ENCODE results near the gene ZNF664.

DNA sequence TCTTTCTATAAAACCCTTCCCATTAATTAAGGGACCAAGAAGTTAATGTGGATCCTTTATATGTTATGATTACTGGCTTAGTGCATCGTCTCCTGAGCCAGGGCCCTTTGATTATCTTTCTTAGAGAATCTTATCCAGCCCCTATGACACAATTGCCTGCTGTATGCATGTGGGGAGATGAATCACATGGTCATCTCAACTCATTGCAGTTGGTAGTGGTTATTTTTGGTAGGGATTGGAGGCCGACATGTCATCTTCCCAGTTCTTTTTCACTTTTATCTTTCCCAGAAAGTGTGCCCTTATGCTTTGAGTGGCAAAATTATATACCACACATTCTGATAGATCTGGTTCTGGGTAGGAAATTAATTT lies 26.0 kb downstream of the ZNF664 start:
- TF ChIP-seq, protein P1, sequence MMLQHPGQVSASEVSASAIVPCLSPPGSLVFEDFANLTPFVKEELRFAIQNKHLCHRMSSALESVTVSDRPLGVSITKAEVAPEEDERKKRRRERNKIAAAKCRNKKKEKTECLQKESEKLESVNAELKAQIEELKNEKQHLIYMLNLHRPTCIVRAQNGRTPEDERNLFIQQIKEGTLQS (IDR thresholded peaks at IDR 0.05; ENCODE audit: insufficient read depth, low read depth, low read length) = no peak
- TF ChIP-seq GABPA (IDR thresholded peaks at IDR 0.05; ENCODE audit: borderline replicate concordance, insufficient read depth, low read length) (no peak), EZH2 (IDR thresholded peaks at IDR 0.05; ENCODE audit: low read depth, low read length, severe bottlenecking) (no peak), JUND (IDR thresholded peaks at IDR 0.05; ENCODE audit: low read length) (no peak), PHF8 (conservative IDR thresholded peaks at IDR 0.05; ENCODE audit: low read depth, low read length) (no peak), CBX8 (IDR thresholded peaks at IDR 0.05; ENCODE audit: borderline replicate concordance, low read depth, low read length) (no peak)
- TF ChIP-seq, protein P2, sequence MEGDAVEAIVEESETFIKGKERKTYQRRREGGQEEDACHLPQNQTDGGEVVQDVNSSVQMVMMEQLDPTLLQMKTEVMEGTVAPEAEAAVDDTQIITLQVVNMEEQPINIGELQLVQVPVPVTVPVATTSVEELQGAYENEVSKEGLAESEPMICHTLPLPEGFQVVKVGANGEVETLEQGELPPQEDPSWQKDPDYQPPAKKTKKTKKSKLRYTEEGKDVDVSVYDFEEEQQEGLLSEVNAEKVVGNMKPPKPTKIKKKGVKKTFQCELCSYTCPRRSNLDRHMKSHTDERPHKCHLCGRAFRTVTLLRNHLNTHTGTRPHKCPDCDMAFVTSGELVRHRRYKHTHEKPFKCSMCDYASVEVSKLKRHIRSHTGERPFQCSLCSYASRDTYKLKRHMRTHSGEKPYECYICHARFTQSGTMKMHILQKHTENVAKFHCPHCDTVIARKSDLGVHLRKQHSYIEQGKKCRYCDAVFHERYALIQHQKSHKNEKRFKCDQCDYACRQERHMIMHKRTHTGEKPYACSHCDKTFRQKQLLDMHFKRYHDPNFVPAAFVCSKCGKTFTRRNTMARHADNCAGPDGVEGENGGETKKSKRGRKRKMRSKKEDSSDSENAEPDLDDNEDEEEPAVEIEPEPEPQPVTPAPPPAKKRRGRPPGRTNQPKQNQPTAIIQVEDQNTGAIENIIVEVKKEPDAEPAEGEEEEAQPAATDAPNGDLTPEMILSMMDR (IDR thresholded peaks at IDR 0.05; ENCODE audit: control extremely low read depth in 1 of 3, insufficient read depth in 1 of 3, low read depth in 1 of 3, low read length in 3 of 3) = no peak
